Colon (tissue), 2 donors: ENCODE measurements around the gene ALKBH3.

ENCODE experiments used
- FAIRE-seq: peaks from 2 replicates; lab custom pipeline; 2012; peaks lifted over from hg19 to GRCh38; lab: Jason Lieb, UNC
- donor health status: control.
- donor health status: control.

The ALKBH3 gene

DNA sequence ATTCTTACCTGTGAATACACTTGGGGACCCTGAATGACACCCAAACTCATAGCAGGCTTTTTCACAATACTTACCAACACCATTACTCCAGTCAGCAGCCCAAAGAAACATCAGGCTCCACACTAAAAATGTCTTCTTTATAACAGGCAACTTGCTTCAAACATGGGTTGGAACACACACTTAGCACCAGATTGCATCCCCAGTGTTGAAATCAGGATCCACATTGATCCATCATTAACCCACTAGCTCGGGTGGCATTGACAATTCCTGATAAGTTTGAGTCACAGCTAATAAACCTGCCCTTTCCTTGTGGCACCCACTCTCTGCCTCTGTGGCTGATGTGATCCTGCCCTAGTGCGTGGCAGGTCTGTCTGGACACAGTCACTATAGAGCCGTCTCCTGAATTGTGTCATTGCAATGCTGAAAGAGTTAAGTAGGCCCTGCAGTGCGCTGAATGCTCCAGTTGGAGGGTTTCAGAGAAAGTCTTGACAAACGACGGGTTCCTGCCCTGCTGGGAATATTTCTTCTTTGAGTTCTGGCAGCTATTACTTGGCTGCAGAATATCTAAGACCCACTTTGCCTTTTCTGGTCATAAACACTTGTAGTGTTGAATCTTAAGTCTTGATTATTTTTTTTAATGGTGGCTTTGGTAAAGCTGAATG lies 42.2 kb downstream of the ALKBH3 start:
- FAIRE-seq, result no peak

- no peak for FAIRE-seq
Observed at GRCh38 chr11:43923406-43924111, 42.9 kb downstream of the ALKBH3 start.

GRCh38 chr11:43924112-43924855 lies 43.7 kb downstream of the ALKBH3 start:
- no peak for FAIRE-seq

GRCh38 chr11:43925063-43925931 lies 44.7 kb downstream of the ALKBH3 start:
- no peak for FAIRE-seq

GRCh38 chr11:43925932-43926505 lies 45.4 kb downstream of the ALKBH3 start:
- no peak for FAIRE-seq

GRCh38 chr11:43927070-43927469 lies 46.4 kb downstream of the ALKBH3 start:
- no peak for FAIRE-seq

GRCh38 chr11:43927925-43928707 lies 47.5 kb downstream of the ALKBH3 start:
- no peak for FAIRE-seq

DNA sequence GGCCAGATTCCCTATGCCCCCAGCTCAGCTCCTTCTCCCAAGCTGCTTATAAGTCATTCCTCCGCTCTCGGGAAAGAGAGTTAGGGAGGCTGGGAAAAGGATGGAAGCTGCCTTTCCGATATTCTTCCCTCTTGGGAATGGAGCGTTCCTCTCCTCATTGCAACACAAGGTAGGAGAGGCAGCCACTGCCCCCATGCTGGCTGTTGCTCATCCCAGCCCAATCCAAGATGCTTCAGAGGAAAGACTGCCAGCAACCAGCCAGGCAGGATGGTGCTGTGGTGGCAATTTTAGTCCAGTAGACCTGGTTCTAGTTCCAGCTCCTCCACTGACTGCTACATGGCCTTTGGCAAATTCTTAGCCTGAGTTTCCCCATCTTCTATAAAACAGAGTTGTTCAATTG lies 48.1 kb downstream of the ALKBH3 start:
- no peak for FAIRE-seq

GRCh38 chr11:43930868-43931716 lies 50.5 kb downstream of the ALKBH3 start:
- no peak for FAIRE-seq

GRCh38 chr11:43931717-43932039 lies 51.0 kb downstream of the ALKBH3 start:
- no peak for FAIRE-seq

GRCh38 chr11:43933226-43933607 lies 52.6 kb downstream of the ALKBH3 start:
- FAIRE-seq, result no peak

DNA sequence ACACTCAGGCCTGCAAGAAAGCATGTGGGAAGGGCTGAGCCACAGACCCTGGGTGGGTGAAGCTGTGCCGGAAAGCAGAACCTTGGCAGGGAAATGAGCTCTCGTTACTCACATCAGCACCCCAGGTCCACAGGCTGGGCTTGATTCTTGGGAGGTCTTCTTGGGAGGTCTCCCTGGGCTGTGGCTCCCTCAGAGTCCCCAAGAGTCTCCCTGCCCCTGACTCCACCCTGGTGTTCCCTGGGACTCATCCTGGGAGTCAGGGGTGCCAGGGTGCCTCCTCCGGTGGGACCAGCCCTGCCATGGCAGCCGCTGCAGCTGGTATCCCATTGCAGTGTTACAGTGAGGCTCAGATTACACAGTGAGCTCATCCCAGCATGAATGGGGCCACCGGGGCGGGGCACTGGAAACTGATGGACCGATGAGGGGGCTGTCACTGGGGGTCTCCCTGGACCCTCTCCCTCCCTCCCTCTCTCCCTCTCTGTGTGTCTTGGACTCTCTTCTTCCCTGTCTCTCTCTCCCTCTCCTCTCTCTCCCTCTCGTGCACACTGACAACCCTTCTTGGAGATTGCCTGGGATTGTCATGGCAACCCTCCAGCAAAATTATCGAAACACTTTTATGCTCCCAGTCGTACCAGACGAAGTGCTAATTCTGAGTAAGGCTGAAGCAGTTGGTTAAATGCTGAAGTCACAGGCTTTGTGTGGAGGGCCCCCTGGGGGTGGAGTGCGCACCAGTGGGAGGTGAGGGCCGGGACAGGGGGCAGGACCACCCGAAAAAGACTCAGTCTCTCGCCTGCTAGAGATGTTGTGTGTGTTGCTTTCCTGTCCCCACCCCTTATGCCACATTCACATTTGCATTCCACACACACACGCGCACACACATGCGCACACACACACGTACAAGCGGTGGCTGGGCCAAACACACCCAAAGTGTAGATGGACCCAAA lies 53.2 kb downstream of the ALKBH3 start:
- FAIRE-seq, result no peak

DNA sequence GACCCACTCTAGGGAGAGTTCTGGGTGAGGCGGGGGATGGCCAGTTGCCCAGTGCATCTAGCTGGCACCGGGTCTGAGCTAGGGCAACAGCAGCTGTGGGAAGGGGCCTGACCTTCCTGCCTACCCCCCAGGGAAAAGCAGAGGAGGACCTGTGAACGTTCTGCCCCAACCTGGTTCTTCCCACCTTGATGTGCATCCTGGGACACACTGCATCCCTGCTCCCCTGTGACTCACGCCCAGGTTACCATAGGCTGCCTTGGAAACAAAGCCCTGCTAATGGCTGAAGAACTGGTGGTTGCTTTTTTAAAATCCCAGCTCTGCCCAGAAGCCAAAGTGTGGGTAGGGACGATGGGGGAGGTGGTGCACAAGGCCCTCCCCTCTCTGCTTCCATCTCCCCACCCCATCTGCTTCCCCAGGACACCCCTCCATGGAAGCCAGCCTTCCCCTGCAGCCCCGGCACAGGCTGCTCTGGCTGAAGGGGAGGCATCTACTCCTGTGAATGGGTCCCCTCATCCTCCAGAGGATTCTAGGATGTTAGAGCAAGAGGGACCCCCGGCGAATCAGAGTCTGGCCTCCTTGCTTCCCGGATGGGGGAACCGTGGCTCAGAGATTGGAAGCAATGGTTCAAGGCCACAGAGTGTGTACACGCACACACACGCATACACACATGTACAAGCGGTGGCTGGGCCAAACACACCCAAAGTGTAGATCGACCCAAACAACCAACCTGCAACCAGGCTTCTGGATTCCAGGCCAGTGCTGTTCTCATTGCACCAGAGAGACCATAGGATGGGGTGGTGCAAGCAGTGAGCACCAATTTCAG lies 54.2 kb downstream of the ALKBH3 start:
- no peak for FAIRE-seq

DNA sequence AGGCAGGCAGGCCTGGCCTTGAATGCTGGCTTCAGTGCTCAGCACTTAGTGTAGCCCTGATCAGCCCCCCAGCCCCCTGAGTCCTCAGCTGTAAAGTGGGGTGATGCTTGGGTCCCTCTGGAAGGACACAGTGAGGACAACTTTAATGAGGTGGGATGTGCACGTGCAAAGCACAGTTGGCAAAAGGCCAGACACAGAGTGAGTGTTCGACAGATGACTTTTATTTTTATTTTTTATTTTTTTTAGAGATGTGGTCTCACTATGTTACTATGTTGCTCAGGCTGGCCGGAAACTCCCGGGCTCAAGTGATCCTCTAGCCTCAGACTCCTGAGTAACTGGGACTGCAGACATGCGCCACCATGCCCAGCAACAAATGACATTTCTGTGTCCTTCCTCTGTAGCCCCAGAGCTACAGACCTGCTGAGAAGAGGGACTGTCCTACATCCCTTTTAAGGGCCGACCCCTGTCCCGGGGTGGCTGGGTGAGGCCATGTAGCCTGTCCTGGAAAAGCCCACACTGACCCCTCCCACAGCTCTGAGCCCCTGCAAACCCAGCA lies 54.9 kb downstream of the ALKBH3 start:
- FAIRE-seq, result no peak

GRCh38 chr11:43936076-43936475 lies 55.4 kb downstream of the ALKBH3 start:
- no peak for FAIRE-seq

- FAIRE-seq, result no peak
Observed at GRCh38 chr11:43937434-43938411, 57.1 kb downstream of the ALKBH3 start.
